ENCODE data around the gene TEX29.

Gene TEX29

DNA sequence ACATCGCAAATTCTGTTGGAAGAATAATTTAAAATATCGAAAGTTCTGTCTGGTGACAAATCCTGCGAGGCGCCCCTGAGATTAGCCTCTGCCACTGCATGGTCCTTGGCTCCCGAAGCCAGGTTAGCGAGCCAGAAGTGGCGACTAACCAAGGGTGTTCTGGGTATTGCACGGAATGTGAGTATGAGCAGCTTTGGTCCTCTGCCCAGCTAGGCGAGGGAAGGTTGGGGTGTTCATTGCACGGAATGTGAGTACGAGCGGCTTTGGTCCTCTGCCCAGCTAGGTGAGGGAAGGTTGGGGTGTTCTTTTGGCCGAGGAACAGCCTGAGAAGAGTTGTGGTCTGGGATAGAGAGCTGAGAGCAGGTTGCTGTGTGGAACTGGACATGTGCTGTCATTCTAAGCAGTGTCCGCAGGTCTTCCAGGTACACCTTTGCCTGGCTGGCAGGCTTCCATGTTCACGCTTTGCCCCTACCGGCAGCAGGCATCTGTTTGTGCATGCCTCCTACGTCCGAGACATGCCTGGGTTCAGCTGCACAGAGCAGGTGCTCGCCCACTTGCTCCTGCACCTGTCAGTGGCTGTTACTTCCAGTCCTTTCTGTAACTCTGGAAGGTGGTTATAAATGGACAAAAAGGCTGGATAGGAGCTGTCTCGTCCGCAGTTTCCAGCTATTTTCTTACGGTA lies 18.3 kb upstream of the TEX29 start:
- DNase-seq (ENCODE audit: low read depth): no peak
- TF ChIP-seq, protein P1, sequence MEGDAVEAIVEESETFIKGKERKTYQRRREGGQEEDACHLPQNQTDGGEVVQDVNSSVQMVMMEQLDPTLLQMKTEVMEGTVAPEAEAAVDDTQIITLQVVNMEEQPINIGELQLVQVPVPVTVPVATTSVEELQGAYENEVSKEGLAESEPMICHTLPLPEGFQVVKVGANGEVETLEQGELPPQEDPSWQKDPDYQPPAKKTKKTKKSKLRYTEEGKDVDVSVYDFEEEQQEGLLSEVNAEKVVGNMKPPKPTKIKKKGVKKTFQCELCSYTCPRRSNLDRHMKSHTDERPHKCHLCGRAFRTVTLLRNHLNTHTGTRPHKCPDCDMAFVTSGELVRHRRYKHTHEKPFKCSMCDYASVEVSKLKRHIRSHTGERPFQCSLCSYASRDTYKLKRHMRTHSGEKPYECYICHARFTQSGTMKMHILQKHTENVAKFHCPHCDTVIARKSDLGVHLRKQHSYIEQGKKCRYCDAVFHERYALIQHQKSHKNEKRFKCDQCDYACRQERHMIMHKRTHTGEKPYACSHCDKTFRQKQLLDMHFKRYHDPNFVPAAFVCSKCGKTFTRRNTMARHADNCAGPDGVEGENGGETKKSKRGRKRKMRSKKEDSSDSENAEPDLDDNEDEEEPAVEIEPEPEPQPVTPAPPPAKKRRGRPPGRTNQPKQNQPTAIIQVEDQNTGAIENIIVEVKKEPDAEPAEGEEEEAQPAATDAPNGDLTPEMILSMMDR (IDR thresholded peaks at IDR 0.05; ENCODE audit: insufficient read depth, low read depth, low read length, missing control alignments): no peak
- no peak overlapping the region for H3K4me3 ChIP-seq (ENCODE audit: low read length)

DNA sequence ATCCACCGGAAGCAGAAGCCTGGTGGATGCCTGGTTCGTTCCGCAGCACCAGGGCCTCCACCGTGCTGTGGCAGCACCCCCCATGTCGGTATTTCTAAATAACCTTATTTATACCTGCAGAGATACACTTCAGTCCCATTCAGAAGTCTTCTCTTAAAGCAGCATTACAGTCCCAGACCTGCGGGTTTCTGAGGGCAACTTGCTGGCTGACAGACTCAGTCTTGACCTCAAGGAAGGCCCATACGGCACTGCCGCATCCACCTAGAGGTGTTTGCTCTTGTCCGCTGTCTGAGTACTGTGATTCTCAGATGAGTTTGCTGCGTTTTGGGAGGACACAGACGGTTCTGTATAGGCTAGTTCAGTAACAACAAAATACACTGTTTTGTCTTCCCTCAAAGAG lies 16.9 kb upstream of the TEX29 start:
- TF ChIP-seq, protein P1 (IDR thresholded peaks at IDR 0.05; ENCODE audit: insufficient read depth, low read depth, low read length, missing control alignments): no peak

DNA sequence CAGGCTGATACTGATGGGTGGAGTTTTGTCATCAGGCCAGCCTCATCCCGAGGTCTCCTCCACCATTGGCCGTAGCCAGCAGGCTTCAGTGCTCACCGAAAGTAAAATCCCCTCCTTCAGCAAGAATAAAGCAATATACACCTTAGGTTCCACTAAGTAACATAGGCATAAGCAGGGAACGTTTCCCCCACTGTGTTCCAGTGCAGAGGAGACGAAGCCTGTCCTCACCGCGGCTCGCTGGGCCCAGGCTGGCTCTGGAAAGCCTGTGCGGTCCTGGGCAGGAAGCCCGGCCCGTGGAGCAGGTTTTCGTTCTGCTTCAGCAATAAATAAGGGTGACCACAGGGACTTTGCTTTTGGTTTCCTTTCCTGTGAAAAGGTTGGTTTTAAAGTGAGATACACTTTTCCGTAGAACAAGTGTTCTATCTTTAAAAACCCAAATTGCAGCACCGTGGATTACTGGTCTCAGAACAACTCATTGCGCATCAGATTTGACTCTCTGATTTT lies 16.3 kb upstream of the TEX29 start:
- no peak for DNase-seq (ENCODE audit: low read depth)
- H3K4me3 ChIP-seq (ENCODE audit: low read length): no peak overlapping the region
- TF ChIP-seq, protein P1 (IDR thresholded peaks at IDR 0.05; ENCODE audit: insufficient read depth, low read depth, low read length, missing control alignments): no peak

More for the DNA sequence above, 16.9 kb upstream of the TEX29 start:
- DNase-seq (ENCODE audit: low read depth): no peak
- no peak overlapping the region for H3K4me3 ChIP-seq (ENCODE audit: low read length)

DNA sequence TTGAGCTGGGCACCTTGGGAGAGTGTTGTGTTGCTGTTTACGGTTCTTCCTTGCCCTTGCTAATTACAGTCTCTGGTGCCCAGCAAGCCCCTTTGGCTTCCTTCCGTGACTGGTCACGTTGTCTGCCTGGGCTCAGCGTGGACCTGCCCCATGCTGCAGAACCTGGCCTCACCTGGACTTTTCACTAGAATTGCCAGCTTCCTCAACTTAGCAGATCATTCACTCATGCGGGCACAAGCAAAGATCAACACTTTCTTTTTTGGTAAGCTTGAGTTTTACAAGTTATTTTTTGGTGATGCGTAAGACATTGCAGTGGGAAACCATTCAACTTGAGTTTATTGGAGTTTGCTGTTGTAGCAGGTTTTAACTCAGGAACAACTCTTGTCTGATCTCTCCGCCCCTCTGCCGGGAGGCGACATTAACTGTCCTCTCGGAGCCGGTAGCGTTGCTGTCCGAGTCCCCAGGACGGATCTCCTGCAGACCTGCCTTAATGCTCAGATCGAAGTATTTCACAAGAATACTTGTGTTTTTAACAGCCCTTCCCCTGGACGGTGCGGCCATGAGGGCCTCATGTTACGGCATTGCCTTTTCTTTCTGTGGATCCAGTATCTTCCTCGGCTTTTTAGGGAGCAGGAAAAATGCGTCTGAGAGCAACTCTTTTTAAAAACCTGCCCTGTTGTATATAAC lies 15.7 kb upstream of the TEX29 start:
- TF ChIP-seq, protein P1 (IDR thresholded peaks at IDR 0.05; ENCODE audit: insufficient read depth, low read depth, low read length, missing control alignments): no peak
- DNase-seq (ENCODE audit: low read depth): no peak
- H3K4me3 ChIP-seq (ENCODE audit: low read length): no peak overlapping the region

DNA sequence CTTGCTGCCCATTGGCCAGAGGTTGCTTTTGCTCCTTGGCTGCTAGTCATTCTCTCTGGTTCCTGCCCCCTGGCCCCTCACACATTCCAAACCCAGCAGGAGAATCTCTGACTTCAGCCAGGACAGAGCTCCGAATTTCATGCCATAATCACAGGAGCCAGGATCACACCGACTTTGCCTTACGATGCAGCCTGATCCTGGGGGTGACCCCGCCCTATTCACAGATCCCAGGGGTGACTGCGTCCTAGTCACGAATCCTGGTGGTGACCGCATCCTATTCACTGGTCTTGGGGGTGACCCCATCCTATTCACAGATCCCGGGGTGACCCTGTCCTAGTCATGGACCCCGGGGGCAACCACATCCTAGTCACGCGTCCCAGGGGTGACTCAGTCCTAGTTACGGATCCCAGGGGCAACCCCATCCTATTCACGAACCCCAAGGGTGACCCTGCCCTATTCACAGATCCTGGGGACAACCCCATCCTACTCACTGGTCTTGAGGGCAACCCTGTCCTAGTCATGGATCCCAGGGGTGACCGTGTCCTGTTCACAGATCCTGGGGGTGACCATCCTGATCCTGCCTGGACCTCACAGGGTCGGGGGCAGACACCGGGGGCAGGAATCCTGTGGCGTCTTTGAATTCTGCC lies 7.4 kb upstream of the TEX29 start:
- TF ChIP-seq, protein P1 (IDR thresholded peaks at IDR 0.05; ENCODE audit: insufficient read depth, low read depth, low read length, missing control alignments): no peak
- no peak for DNase-seq (ENCODE audit: low read depth)
- no peak overlapping the region for H3K4me3 ChIP-seq (ENCODE audit: low read length)

DNA sequence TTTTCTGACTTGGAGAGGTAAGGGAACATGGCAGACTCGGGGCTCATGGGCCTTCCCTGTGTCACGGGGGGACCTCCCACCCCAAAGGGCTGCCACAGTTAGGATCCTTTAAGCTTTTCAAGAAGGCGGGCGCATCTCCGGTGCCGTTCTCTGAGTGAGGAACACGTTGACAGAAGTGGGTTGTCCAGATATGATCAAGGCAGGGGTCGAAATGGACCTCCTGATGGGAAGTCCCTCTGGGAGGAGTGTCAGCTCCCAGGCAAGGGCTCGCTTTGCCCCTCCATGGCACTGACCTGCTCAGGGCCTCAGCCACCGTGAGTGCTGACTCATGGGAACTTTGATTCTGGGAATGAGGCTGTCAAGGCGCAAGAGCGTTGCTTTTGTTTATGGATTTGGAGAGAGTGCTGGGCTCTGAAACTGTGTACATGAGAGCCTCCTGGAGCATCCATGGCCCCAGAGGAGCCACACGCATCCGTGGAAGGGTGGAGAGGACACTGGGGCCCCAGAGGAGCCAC lies 6.5 kb upstream of the TEX29 start:
- TF ChIP-seq, protein P1 (IDR thresholded peaks at IDR 0.05; ENCODE audit: insufficient read depth, low read depth, low read length, missing control alignments): no peak
- DNase-seq (ENCODE audit: low read depth): no peak

More for the DNA sequence above, 6.5 kb upstream of the TEX29 start:
- H3K4me3 ChIP-seq (ENCODE audit: low read length): no peak overlapping the region
